ENCODE data around the gene BCAS3.

DNA sequence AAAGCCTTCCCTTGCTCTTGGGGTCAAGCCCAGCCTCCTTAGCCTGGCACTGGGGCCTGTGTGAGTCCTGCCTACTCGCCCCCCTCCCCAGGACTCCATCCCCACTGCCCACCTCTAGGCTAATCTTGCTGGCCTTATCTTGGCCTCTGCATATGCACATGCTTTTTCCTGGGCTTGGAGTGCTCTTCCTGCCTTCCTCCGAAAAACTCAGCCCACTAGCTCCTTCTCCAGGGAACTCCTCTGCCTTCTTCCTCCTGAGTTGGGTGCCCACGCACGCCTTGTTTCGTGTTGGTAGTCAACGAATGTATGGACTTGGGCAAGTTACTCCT is 738.5 kb downstream of the BCAS3 start:
- TF ChIP-seq EZH2phosphoT487 (IDR thresholded peaks at IDR 0.05; ENCODE audit: insufficient read depth, low read depth): no peak
- no peak for TF ChIP-seq EZH2 (IDR thresholded peaks at IDR 0.05; ENCODE audit: insufficient read depth, poor library complexity, severe bottlenecking)
